CD14-positive monocyte (primary cell): ENCODE measurements around the gene NANOS3. TPM values are rescaled to one million over a fixed set of nuclear protein-coding genes. Genes with fewer than 3 reads are reported as not detected.

Experiments used
- DNase-seq, 3 donors: peaks; one replicate each; pipeline ENCODE4 v3.0.0-alpha.2; 2011 to 2022
- H2AFZ ChIP-seq: 2 replicates; pipeline ENCODE4 v1.6.0; 2012; ENCODE audit warnings: mild to moderate bottlenecking, low read depth, low read length, inconsistent platforms; ENCODE audit not compliant: insufficient read depth, poor library complexity, severe bottlenecking
- H3K27ac ChIP-seq, 2 donors: 1 replicate in 1 of 2; 2 replicates in 1 of 2; pipeline ENCODE4 v1.5.1; 2012 to 2013; ENCODE audit warnings: low read length in 2 of 2, control low read depth in 1 of 2, inconsistent platforms in 1 of 2, low read depth in 1 of 2, mild to moderate bottlenecking in 1 of 2
- H3K27me3 ChIP-seq, 2 donors: one replicate each; pipeline versions ENCODE4 v1.6.0 to v1.6.1; 2011 to 2013; ENCODE audit warnings: low read length in 2 of 2; ENCODE audit not compliant: control insufficient read depth in 2 of 2, insufficient read depth in 2 of 2
- H3K36me3 ChIP-seq, 2 donors: replicated peaks in 1 of 2; 1 replicate in 1 of 2; 2 replicates in 1 of 2; pipeline versions ENCODE4 v1.5.1 to v1.6.1; 2012 to 2013; ENCODE audit warnings: low read length in 2 of 2, control low read depth in 1 of 2, inconsistent platforms in 1 of 2, mild to moderate bottlenecking in 1 of 2; ENCODE audit not compliant: insufficient read depth in 2 of 2, control insufficient read depth in 1 of 2
- H3K4me1 ChIP-seq, 2 donors: 1 replicate in 1 of 2; 2 replicates in 1 of 2; pipeline versions ENCODE4 v1.5.1 to v1.6.1; 2012 to 2013; ENCODE audit warnings: low read length in 2 of 2, control low read depth in 1 of 2, inconsistent platforms in 1 of 2, mild to moderate bottlenecking in 1 of 2, moderate library complexity in 1 of 2; ENCODE audit not compliant: insufficient read depth in 2 of 2, control insufficient read depth in 1 of 2
- H3K4me2 ChIP-seq: replicated peaks from 2 replicates; pipeline ENCODE3; 2012; ENCODE audit warnings: low read length, moderate library complexity, mild to moderate bottlenecking; ENCODE audit not compliant: poor library complexity, severe bottlenecking; ENCODE audit errors: extremely low read depth
- H3K4me3 ChIP-seq, 3 experiments: fragments of 200-600 bp in 1 of 3; sonication (generic) in 1 of 3; replicated peaks in 1 of 3; 1 replicate in 2 of 3; 2 replicates in 1 of 3; pipeline ENCODE4 v1.5.1; 2011 to 2013; ENCODE audit warnings: low read length in 3 of 3, mild to moderate bottlenecking in 3 of 3, control low read depth in 2 of 3, low read depth in 2 of 3, inconsistent platforms in 1 of 3, moderate library complexity in 1 of 3
- H3K79me2 ChIP-seq: 2 replicates; pipeline ENCODE4 v1.6.0; 2012; ENCODE audit warnings: mild to moderate bottlenecking, control low read depth, inconsistent platforms, low read length, moderate library complexity; ENCODE audit not compliant: insufficient read depth
- H3K9ac ChIP-seq: 2 replicates; pipeline ENCODE4 v1.6.0; 2017; ENCODE audit warnings: low read length, mild to moderate bottlenecking; ENCODE audit not compliant: insufficient read depth, poor library complexity, severe bottlenecking
- H3K9me3 ChIP-seq, 2 donors: replicated peaks in 1 of 2; 1 replicate in 1 of 2; 2 replicates in 1 of 2; pipeline versions ENCODE4 v1.5.1 to v1.6.1; 2012 to 2013; ENCODE audit warnings: low read length in 2 of 2, control low read depth in 1 of 2; ENCODE audit not compliant: control insufficient read depth in 1 of 2, insufficient read depth in 1 of 2
- H4K20me1 ChIP-seq: 2 replicates; pipeline ENCODE4 v1.6.0; 2012; ENCODE audit warnings: mild to moderate bottlenecking, low read length, control low read depth, moderate library complexity; ENCODE audit not compliant: insufficient read depth
- H3K27ac Mint-ChIP-seq, 7 donors: one replicate each; pipeline ENCODE4 v1.8.0; 2020; ENCODE audit warnings: mild to moderate bottlenecking in 7 of 7, mixed read lengths in 7 of 7, moderate library complexity in 6 of 7, inconsistent platforms in 2 of 7
- H3K27me3 Mint-ChIP-seq, 3 donors: one replicate each; pipeline ENCODE4 v1.8.0; 2021 to 2022; ENCODE audit warnings: low read depth in 3 of 3, mild to moderate bottlenecking in 3 of 3, mixed read lengths in 3 of 3, moderate library complexity in 3 of 3, inconsistent platforms in 1 of 3
- H3K36me3 Mint-ChIP-seq, 2 donors: one replicate each; pipeline ENCODE4 v1.8.0; 2020; ENCODE audit warnings: mixed read lengths in 2 of 2, inconsistent platforms in 1 of 2, mild to moderate bottlenecking in 1 of 2
- H3K4me1 Mint-ChIP-seq: one replicate; pipeline ENCODE4 v1.8.0; 2020; ENCODE audit warnings: mild to moderate bottlenecking, mixed read lengths
- H3K4me3 Mint-ChIP-seq, 2 donors: one replicate each; pipeline ENCODE4 v1.8.0; 2020; ENCODE audit warnings: mild to moderate bottlenecking in 2 of 2, mixed read lengths in 2 of 2, moderate library complexity in 1 of 2
- H3K9me3 Mint-ChIP-seq, 7 donors: one replicate each; pipeline ENCODE4 v1.8.0; 2020 to 2022; ENCODE audit warnings: mixed read lengths in 7 of 7, mild to moderate bottlenecking in 6 of 7, moderate library complexity in 6 of 7, inconsistent platforms in 2 of 7
- CTCF ChIP-seq: fragments of 200-600 bp; IDR thresholded peaks from one replicate; pipeline ENCODE4 v1.8.0; 2022; ENCODE audit warnings: antibody characterized with exemption, mild to moderate bottlenecking
- WGBS: methylation state at CpG from one replicate; pipeline ENCODE4 v1.1.5; 2013; ENCODE audit warnings: missing lambda C conversion rate; ENCODE audit not compliant: insufficient coverage; 5-methylcytosine and 5-hydroxymethylcytosine counted together
- intact Hi-C, 2 donors: fragments of 100-400 bp; cut with micrococcal nuclease; formaldehyde crosslinking; loops; one replicate each; pipeline versions ENCODE4 v1.15.0 to v1.15.1; 2023
- polyA plus RNA-seq, 3 donors: library from polyadenylated mRNA; depleted of rRNA in 1 of 3; unstranded in 2 of 3; stranded (reverse) in 1 of 3; fragments of 300-500 nt in 2 of 3; fragments of >200 nt in 1 of 3; fragmentation: Illumina TruSeq in 2 of 3; gene quantifications; 1 replicate in 2 of 3; 2 replicates in 1 of 3; pipeline ENCODE4 v1.2.3, GENCODE V29; 2012 to 2021

Gene NANOS3
- polyA plus RNA-seq, 3 donors = not detected

GRCh38 chr19:13913352-13913751, 36.4 kb downstream of the NANOS3 start:
- no peaks in the 10 kb centered on the region for H3K27me3 ChIP-seq
- no peaks in the 10 kb centered on the region for H4K20me1 ChIP-seq
- intact Hi-C loops = no loop called here
- H3K9me3 ChIP-seq = no peaks in the 10 kb centered on the region
- H3K27me3 Mint-ChIP-seq = peaks cover 0 to 2% (median 0%) of the 10 kb centered on the region in 3 donors
- no peak overlapping the region for H3K4me3 Mint-ChIP-seq
- H3K9ac ChIP-seq = no peak overlapping the region
- 98% methylated on average over 15 of the region's 17 CpGs for WGBS
- no peak overlapping the region for H3K27ac ChIP-seq
- H3K9me3 Mint-ChIP-seq = no peaks in the 10 kb centered on the region
- no peak overlapping the region for H2AFZ ChIP-seq
- no peak overlapping the region for H3K4me3 ChIP-seq
- H3K79me2 ChIP-seq = no peaks in the 10 kb centered on the region
- peaks cover 46 to 84% of the 10 kb centered on the region in 2 donors for H3K36me3 Mint-ChIP-seq
- no peak overlapping the region for H3K4me2 ChIP-seq
- H3K4me1 ChIP-seq = peaks cover 8 to 11% of the 10 kb centered on the region in 2 donors
- H3K36me3 ChIP-seq = peaks cover 47 to 66% of the 10 kb centered on the region in 2 donors
- DNase-seq = no peak
- no peak overlapping the region for H3K27ac Mint-ChIP-seq
- peaks cover 11% of the 10 kb centered on the region for H3K4me1 Mint-ChIP-seq
- TF ChIP-seq CTCF = no peak

GRCh38 chr19:13914777-13915176, 37.8 kb downstream of the NANOS3 start:
- no peak for TF ChIP-seq CTCF
- peaks cover 56 to 75% of the 10 kb centered on the region in 2 donors for H3K36me3 ChIP-seq

More at GRCh38 chr19:13914777-13915176, 37.8 kb downstream of the NANOS3 start:
- peaks cover 50 to 86% of the 10 kb centered on the region in 2 donors for H3K36me3 Mint-ChIP-seq
- H3K9me3 ChIP-seq = no peaks in the 10 kb centered on the region
- H3K4me1 Mint-ChIP-seq = peaks cover 11% of the 10 kb centered on the region
- no peak overlapping the region for H3K4me3 Mint-ChIP-seq
- intact Hi-C loops = no loop called here
- H4K20me1 ChIP-seq = no peaks in the 10 kb centered on the region
- WGBS = 90% methylated on average over 2 of the region's 3 CpGs
- peaks cover 8 to 11% of the 10 kb centered on the region in 2 donors for H3K4me1 ChIP-seq
- no peaks in the 10 kb centered on the region for H3K27me3 ChIP-seq
- no peak overlapping the region for H3K27ac ChIP-seq
- peaks cover 0 to under 1% (median 0%) of the 10 kb centered on the region in 7 donors for H3K9me3 Mint-ChIP-seq
- DNase-seq = no peak
- no peak overlapping the region for H3K9ac ChIP-seq
- H3K4me3 ChIP-seq = no peak overlapping the region
- peaks cover 0 to 2% (median 0%) of the 10 kb centered on the region in 3 donors for H3K27me3 Mint-ChIP-seq
- peak overlapping the region in 1 of 7 donors; percentile 25 for H3K27ac Mint-ChIP-seq
- H3K4me2 ChIP-seq = no peak overlapping the region
- H3K79me2 ChIP-seq = no peaks in the 10 kb centered on the region
- H2AFZ ChIP-seq = no peak overlapping the region
